Effector CD8-positive, alpha-beta T cell (primary cell): ENCODE results near the gene SCYL3.
"Not testable (repeated sequence)": the region's sequence is repeated elsewhere in the genome, so short reads cannot be mapped to it uniquely, and the experiment has no call there.

ENCODE experiments used
- DNase-seq: peaks from one replicate; lab custom pipeline; 2025; lab: John Stamatoyannopoulos, UW
- total RNA-seq, 4 experiments: gene quantifications; one replicate each; lab custom pipeline; 2026; lab: John Stamatoyannopoulos, UW

Gene SCYL3, protein sequence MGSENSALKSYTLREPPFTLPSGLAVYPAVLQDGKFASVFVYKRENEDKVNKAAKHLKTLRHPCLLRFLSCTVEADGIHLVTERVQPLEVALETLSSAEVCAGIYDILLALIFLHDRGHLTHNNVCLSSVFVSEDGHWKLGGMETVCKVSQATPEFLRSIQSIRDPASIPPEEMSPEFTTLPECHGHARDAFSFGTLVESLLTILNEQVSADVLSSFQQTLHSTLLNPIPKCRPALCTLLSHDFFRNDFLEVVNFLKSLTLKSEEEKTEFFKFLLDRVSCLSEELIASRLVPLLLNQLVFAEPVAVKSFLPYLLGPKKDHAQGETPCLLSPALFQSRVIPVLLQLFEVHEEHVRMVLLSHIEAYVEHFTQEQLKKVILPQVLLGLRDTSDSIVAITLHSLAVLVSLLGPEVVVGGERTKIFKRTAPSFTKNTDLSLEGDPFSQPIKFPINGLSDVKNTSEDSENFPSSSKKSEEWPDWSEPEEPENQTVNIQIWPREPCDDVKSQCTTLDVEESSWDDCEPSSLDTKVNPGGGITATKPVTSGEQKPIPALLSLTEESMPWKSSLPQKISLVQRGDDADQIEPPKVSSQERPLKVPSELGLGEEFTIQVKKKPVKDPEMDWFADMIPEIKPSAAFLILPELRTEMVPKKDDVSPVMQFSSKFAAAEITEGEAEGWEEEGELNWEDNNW
- total RNA-seq, result 39.4 to 73.6 (median 56.8) reads per million in 4 experiments

GRCh38 chr1:169893645-169894423, at the start of gene SCYL3:
TSS of gene SCYL3 (minus strand) at chr1:169893896. CDS start at chr1:169888840, 5,056 bp downstream.
- DNase-seq, result peak; percentile 82

DNA sequence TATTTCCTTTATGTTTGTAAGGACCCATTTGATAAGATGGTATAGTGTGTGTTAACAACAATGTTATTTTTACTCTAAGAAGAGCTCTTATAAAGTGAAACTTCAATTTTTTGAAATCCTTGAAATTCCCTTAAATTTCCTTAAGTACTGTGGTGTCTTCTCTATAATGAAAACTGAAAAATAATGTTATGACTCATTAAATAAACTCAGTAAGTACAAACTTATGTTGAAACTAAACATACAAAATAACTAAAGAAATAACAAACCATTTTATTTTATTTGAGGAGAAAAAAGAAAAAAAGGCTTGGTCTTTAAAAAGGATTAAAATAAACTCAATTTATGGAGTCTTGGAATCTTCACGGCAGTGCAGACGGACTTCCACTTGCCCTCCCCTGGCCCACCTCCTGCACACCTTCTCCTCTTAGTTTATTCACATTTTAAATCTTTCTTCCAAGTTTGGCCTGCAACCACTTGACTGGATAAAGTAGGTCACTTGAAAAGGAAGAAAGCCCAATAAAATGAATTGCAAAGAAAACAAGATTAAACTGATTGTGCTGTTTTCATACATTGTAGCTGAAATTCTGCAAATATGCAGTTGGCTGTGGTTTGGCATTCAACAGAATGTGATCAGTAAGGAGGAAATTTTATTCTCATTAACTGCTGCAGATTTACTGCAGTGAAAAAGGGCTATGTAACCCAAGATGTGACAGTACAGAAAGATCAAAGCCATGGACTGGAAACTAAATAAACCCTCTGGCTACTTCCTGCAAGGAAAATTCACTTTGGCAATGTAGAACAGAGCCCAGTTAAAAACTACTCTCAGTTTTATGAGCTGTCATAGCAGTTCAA, 48.5 kb upstream of the SCYL3 start:
- no peak for DNase-seq

DNA sequence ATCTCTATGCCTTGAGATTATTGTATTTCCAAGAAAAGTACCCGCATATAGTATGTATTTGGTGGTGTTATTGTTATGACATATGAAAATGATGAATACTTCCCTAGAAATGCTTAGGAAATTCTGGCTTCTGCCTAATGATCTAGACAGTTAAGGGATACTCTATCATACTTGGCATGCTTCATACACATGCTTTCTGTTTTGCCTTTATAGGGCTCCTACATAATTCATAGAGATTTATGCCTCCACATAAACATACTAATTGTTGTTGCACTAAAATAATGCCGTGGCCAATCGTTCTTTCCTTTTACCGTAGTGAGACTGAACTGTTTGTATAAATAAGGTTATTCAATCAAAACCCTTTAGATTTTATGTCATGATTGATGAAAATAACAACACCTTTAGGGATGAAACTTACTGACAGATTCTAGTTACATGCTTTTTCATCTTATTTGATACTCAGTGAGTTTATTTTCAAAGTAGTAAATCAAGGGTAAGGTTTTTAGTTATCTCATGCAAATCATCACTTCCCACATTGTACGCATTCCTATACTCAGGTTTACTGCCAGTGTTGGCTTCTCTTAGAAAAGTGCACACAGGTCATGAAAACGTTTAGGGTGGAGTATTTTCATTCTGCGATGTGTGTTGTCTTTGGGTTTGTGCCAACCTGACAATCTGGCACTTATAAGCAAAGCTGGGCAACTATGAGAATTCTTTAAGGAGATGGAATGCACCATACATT, 40.5 kb upstream of the SCYL3 start:
- no peak for DNase-seq

DNA sequence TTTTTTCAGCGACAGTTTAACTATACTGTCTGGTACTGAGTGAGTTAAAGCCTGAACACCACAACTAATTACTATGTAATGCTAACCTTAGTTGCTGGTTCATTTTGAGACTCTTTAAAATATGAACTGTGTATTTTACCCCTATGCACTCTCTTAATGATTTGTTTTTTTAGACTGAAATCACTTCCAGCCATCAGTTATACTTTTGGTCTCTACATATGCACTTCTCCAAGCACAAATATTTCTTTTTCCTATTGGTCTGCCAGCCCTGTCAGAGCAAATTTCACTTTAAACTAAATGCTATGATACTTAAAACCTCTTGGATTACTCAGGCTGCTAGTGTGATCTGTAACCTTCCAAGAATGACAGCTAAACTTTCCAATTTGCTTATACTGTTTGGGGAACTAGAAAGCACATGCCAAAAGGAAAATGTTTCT, 38.1 kb upstream of the SCYL3 start:
- DNase-seq, result no peak

- no peak for DNase-seq
These were observed 35.5 kb upstream of the SCYL3 start for GRCh38 chr1:169929210-169929526.

DNA sequence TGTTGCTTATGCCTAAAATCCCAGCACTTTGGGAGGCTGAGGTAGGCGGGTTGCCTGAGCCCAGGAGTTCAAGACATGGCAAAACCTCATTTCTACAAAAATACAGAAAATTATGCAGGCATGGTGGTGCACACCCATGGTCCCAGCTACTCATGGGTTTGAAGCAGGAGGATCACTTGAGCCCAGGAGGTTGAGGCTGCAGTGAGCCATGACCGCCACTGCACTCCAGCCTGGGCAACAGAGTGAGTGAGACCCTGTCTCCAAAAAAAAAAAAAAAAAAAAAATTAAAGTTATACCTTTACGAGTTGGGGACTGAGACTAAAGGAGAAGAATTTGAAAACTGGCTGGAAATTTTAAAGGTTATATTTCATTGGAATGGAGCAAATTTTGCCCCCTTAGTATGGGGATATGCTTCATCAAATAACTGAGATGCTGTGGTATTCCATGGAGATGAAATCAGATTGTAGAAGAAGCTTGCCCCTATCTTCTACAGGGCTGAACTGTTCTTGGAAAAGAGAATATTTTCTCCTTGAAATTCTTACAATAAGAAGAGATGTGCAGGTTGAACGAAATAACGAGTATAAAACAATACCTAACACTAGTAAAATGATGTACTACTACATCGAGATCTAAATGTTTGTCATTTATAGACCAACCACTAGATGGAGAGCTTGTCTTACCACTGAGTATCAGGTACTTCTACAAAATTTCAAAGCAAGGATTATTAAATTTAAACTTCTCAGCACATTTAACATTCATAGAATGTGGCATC, 34.9 kb upstream of the SCYL3 start:
- DNase-seq, result no peak

DNA sequence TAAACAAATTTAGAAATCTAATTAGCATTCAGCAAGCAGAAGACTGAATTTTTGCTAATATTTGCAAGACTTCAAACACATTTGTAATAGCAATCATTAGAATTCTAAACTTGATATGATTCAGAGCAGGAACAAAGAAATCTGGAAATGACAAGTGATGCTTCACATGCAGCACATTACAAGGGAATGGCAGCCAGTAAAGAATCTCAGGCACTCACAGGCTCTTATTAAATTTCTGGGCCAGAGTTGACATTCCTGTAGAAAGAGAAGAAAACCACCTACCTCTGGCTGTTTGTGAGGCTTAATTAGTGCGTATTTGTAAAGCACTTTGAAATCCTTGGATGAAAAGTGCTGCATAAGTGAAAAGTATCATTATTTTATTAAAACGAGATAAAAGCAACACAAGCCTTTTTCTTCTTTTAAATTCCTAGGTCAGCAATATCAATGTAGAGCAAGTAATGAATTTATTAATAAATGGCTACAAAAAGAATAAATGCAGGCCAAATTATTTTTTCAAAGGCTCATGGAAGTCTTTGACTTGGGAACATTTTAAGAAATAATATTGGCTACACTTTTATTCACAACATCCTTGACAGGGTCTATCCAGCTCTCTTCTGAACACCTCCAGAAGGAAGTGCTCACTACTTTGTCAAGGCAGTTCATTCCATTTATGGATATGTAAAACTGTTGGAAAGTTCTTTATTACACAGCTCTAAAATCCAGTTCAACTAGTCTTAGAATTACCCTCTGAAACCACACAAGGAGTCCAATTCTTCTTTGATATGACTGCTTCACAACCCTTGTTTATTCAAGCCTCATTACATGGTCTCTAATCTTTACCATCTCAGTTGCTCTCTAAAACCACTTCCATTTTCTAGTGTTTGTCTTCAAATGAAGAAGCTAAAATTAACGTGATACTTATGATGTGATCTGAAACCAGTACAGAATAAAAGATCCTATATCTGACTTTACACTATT, 32.1 kb upstream of the SCYL3 start:
- no peak for DNase-seq

- DNase-seq, result no peak
These were observed 31.1 kb upstream of the SCYL3 start for GRCh38 chr1:169924829-169925228.

DNA sequence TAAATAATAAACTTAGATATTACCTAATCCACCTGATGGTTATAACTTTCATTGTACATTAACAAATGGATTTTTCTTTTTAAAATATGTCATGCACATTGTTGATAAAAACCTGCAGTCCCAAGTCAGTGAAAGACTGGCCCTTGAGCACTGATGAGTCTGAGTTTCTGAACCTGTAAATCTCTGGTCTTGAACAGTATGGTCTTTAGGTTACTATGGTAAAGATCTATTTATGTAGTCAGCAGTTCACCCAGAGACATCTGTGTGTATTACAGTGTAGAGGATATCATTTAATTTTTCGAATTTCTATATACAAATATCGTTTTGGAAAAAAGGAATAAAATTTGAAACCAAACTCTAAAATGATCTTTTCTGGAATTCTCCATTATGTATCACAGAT, 30.4 kb upstream of the SCYL3 start:
- no peak for DNase-seq

DNA sequence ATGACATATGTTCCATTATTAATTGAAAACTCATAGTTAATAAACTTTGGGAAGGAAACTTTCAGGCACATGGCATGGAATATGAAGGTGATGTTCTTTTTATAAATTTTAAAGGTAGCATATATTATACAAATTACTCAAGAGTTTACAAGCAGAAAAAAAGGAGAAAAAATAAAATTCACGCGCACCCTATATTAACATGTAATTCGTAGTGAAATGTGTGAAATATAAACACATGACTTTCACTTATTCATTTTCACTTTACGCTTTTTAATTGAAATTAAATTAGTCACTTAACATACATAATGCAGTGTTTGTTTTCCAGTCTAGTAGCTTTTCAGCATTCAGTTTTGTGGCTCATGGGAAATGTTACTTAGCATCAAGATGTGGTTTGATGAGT, 27.4 kb upstream of the SCYL3 start:
- no peak for DNase-seq

DNA sequence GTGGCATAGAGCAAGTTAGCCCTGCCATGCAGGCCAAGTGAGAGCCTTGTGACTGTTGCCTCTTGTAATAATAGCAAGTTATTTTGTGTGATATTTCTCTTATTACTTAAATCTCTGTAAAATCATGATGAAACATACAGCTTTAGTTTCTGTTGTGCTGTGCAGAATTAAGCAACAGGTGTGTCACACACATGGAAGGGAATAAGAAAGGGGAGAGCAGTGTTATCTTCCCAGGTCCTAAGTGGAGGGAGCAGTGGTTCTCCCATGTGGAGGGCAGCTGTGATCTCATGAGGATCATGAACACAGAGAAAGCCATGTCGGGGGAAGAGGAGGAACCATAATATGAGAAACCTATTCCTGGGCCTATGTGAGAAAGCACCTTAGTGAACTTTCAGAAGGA, 25.2 kb upstream of the SCYL3 start:
- no peak for DNase-seq

GRCh38 chr1:169918220-169918619, 24.5 kb upstream of the SCYL3 start:
- DNase-seq, result not testable (repeated sequence)

GRCh38 chr1:169915150-169915549, 21.5 kb upstream of the SCYL3 start:
- DNase-seq, result no peak

- DNase-seq, result no peak
These were observed 20.8 kb upstream of the SCYL3 start for GRCh38 chr1:169914531-169914930.

DNA sequence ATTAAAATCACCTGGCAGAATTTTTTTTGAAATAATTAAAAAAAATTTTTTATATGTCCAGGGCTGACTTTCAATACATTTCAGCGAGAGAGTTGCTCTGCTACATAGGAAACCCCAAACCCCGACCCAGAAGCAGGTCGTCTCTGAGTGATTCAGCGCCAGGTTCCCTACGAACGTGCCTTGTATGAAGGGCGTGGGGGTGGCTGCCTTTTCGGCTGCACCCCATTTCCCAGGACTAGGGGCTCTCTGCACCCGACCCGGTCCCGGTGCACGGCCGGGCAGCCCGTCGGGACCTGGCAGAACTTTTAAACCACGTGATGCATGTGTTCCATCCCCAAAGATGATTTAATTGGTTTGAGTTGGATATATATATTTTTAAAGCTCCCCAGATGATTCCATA, 15.8 kb upstream of the SCYL3 start:
- DNase-seq, result no peak

GRCh38 chr1:169906938-169907337, 13.2 kb upstream of the SCYL3 start:
- no peak for DNase-seq

DNA sequence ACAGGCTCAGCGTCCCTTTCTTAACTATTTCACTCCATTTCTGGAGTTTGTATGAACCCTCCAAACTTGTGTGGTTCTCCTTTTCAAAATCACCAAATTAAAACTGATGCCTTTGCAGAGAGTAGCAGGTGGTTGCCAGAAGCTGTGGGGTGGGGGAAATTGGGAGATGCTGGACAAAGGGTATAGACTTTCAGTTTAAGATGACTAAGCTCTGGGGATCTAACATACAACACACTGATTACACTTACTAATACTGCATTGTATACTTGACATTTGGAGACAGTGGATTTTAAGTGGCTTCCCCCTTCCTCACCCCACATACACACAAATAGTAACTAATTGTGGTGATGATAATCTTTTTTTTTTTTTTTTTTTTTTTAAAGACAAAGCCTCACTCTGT, 11.1 kb upstream of the SCYL3 start:
- no peak for DNase-seq

GRCh38 chr1:169902751-169903150, 9.1 kb upstream of the SCYL3 start:
- DNase-seq, result no peak

GRCh38 chr1:169901115-169901514, 7.4 kb upstream of the SCYL3 start:
- DNase-seq, result no peak
